Hepatocyte (in vitro differentiated cells): ENCODE results near the gene SLC22A12.

Experiments used
- EZH2 ChIP-seq: fragments of 200-600 bp; sonication (generic); IDR thresholded peaks from 2 replicates; pipeline ENCODE4 v1.6.1; 2016; ENCODE audit warnings: antibody characterized with exemption, mild to moderate bottlenecking, borderline replicate concordance
- EZH2phosphoT487 ChIP-seq: fragments of 200-600 bp; sonication (generic); IDR thresholded peaks from one replicate; pipeline ENCODE4 v1.6.1; 2018; ENCODE audit warnings: antibody characterized with exemption, mild to moderate bottlenecking, low read depth, moderate library complexity; ENCODE audit not compliant: unreplicated experiment, severe bottlenecking
- TF ChIP-seq, protein P1 (sequence below): fragments of 200-600 bp; sonication (generic); IDR thresholded peaks from 2 replicates; pipeline ENCODE4 v1.5.1; 2016; ENCODE audit warnings: antibody characterized with exemption, mild to moderate bottlenecking; ENCODE audit not compliant: poor library complexity

DNA sequence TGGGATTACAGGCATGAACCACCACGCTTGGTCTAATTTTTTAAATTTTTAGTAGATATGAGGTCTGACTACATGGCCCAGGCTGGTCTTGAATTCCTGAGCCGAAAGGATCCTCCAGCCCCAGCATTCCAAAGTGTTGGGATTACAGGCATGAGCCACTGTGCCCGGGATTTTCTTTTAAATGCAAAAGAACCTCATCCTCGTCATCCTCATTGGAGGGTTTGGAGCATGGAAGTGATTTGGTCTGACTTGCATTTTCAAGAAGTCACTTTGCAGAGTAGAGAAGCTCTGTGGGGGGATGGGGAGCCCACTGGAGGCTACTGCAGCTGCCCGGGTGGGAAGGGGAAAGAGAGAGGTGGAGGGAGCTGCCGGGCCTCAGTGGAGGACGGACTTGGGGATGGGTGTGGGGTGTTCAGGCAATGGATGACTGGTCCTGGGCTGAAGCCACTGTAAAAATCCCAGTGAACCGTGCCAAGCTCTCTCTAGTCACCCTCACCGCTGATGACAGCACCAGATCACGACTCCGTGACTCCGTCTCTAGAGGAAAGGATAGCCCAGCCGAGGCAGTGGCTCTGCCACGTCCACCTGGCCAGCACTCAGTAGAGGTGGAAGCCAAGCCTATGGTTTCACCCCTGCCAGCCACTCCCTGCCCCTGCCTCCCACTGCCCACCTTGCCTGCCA, 32.8 kb upstream of the SLC22A12 start:
- TF ChIP-seq, protein P1, sequence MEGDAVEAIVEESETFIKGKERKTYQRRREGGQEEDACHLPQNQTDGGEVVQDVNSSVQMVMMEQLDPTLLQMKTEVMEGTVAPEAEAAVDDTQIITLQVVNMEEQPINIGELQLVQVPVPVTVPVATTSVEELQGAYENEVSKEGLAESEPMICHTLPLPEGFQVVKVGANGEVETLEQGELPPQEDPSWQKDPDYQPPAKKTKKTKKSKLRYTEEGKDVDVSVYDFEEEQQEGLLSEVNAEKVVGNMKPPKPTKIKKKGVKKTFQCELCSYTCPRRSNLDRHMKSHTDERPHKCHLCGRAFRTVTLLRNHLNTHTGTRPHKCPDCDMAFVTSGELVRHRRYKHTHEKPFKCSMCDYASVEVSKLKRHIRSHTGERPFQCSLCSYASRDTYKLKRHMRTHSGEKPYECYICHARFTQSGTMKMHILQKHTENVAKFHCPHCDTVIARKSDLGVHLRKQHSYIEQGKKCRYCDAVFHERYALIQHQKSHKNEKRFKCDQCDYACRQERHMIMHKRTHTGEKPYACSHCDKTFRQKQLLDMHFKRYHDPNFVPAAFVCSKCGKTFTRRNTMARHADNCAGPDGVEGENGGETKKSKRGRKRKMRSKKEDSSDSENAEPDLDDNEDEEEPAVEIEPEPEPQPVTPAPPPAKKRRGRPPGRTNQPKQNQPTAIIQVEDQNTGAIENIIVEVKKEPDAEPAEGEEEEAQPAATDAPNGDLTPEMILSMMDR = no peak
- TF ChIP-seq EZH2 = no peak
- TF ChIP-seq EZH2phosphoT487 = no peak
